Esophagus muscularis mucosa (tissue), 4 donors: Measurements from ENCODE around the gene ITPR3. TPM values are rescaled to one million over a fixed set of nuclear protein-coding genes. Genes with fewer than 3 reads are reported as not detected.
A peak's percentile ranks its signal among the peaks of the same experiment; 100 is the strongest.

Experiments used
- DNase-seq: peaks from one replicate; pipeline ENCODE4 v3.0.0-alpha.2; 2017; ENCODE audit errors: extremely low spot score
- H3K27ac ChIP-seq, 4 donors: fragments of 200-600 bp; sonication (generic); replicated peaks in 1 of 4; 1 replicate in 3 of 4; 2 replicates in 1 of 4; pipeline ENCODE4 v1.5.1; 2016 to 2019; ENCODE audit warnings: mild to moderate bottlenecking in 1 of 4
- H3K27me3 ChIP-seq, 4 donors: fragments of 200-600 bp; sonication (generic); one replicate each; pipeline versions ENCODE4 v1.5.1 to v1.6.0; 2016 to 2019
- H3K36me3 ChIP-seq, 4 donors: fragments of 200-600 bp; sonication (generic); one replicate each; pipeline ENCODE4 v1.5.1; 2016 to 2019
- H3K4me1 ChIP-seq, 4 donors: fragments of 200-600 bp; sonication (generic); one replicate each; pipeline ENCODE4 v1.5.1; 2016 to 2019
- H3K4me3 ChIP-seq, 4 donors: fragments of 200-600 bp; sonication (generic); 1 replicate in 2 of 4; 2 replicates in 2 of 4; pipeline ENCODE4 v1.5.1; 2016 to 2019; ENCODE audit warnings: mild to moderate bottlenecking in 4 of 4, moderate library complexity in 1 of 4
- H3K9me3 ChIP-seq, 4 donors: fragments of 200-600 bp; sonication (generic); 1 replicate in 3 of 4; 2 replicates in 1 of 4; pipeline ENCODE4 v1.5.1; 2016 to 2019
- CTCF ChIP-seq, 3 experiments: fragments of 200-600 bp in 2 of 3; fragments of 450-650 bp in 1 of 3; sonication (generic) in 2 of 3; IDR thresholded peaks; one replicate each; pipeline ENCODE4 v1.5.1; 2017 to 2019; ENCODE audit warnings: antibody characterized with exemption in 3 of 3, mild to moderate bottlenecking in 2 of 3, moderate library complexity in 1 of 3
- EP300 ChIP-seq: sonication (generic); formaldehyde crosslinking; IDR thresholded peaks from one replicate; pipeline ENCODE4 v1.6.1; 2017; ENCODE audit warnings: antibody characterized with exemption
- POLR2A ChIP-seq: fragments of 450-650 bp; IDR thresholded peaks from one replicate; pipeline ENCODE4 v1.6.1; 2017; ENCODE audit warnings: antibody characterized with exemption, moderate library complexity, mild to moderate bottlenecking, low read depth
- POLR2AphosphoS5 ChIP-seq, 2 donors: sonication (generic); formaldehyde crosslinking; IDR thresholded peaks; one replicate each; pipeline ENCODE4 v1.6.1; 2017; ENCODE audit warnings: antibody characterized with exemption in 2 of 2
- WGBS: methylation state at CpG from one replicate; pipeline ENCODE4 v1.1.5; 2018; 5-methylcytosine and 5-hydroxymethylcytosine counted together
- intact Hi-C: fragments of 100-400 bp; cut with DNase I; formaldehyde crosslinking; loops from one replicate; pipeline ENCODE4 v1.15.1; 2023
- total RNA-seq, 4 donors: library from RNA; depleted of rRNA; stranded (reverse); fragments of >200 nt; gene quantifications; one replicate each; pipeline versions ENCODE4 v1.1.0 to v1.2.1, GENCODE V29; 2016

Gene ITPR3
- total RNA-seq, 4 donors from 2014 or later, result 12.1 to 24.9 (median 20.5) TPM

- TF ChIP-seq CTCF (IDR thresholded peaks at IDR 0.05), result no peak
- no peak for TF ChIP-seq POLR2A
- no peak for TF ChIP-seq EP300
- no peak for TF ChIP-seq POLR2AphosphoS5 (IDR thresholded peaks at IDR 0.05)
- no peak for DNase-seq
- 80% methylated on average over 5 of the region's 10 CpGs for WGBS
- Histone ChIP-seq H3K4me3 (no peak overlapping the region), H3K4me1 (peaks cover 24 to 37% (median 27%) of the 10 kb centered on the region in 4 donors), H3K27me3 (peaks cover 0 to 27% (median 0%) of the 10 kb centered on the region in 4 donors), H3K9me3 (peaks cover 0 to 3% (median 0%) of the 10 kb centered on the region in 4 donors), H3K36me3 (no peaks in the 10 kb centered on the region), H3K27ac (peak overlapping the region; percentile 37 to 57 (median 50))
- intact Hi-C loops, result no loop called here
These were observed 7.3 kb upstream of the ITPR3 start for GRCh38 chr6:33613795-33614168.

GRCh38 chr6:33616113-33616512, 5.0 kb upstream of the ITPR3 start:
- peaks cover 0 to 3% (median 0%) of the 10 kb centered on the region in 4 donors for H3K9me3 ChIP-seq
- H3K36me3 ChIP-seq, result no peaks in the 10 kb centered on the region
- 79% methylated on average over 2 of the region's 2 CpGs for WGBS
- no peak overlapping the region for H3K4me3 ChIP-seq
- DNase-seq, result no peak
- peaks cover 0 to 38% (median 2%) of the 10 kb centered on the region in 4 donors for H3K27me3 ChIP-seq
- TF ChIP-seq CTCF (IDR thresholded peaks at IDR 0.05) (no peak), POLR2AphosphoS5 (IDR thresholded peaks at IDR 0.05) (no peak), EP300 (no peak), POLR2A (no peak)
- intact Hi-C loops, result no loop called here
- H3K4me1 ChIP-seq, result peaks cover 20 to 38% (median 24%) of the 10 kb centered on the region in 4 donors
- no peak overlapping the region for H3K27ac ChIP-seq

- intact Hi-C loops, result no loop called here
- TF ChIP-seq EP300, result no peak
- no peak overlapping the region for H3K27ac ChIP-seq
- peaks cover 16 to 41% (median 30%) of the 10 kb centered on the region in 4 donors for H3K4me1 ChIP-seq
- H3K27me3 ChIP-seq, result peaks cover 0 to 46% (median 8%) of the 10 kb centered on the region in 4 donors
- H3K4me3 ChIP-seq, result no peak overlapping the region
- WGBS, result 86% methylated on average over 4 of the region's 4 CpGs
- H3K9me3 ChIP-seq, result peaks cover 0 to 2% (median 0%) of the 10 kb centered on the region in 4 donors
- no peaks in the 10 kb centered on the region for H3K36me3 ChIP-seq
- DNase-seq, result no peak
These were observed 4.2 kb upstream of the ITPR3 start for GRCh38 chr6:33616913-33617312.

- Histone ChIP-seq H3K4me1 (peaks cover 20 to 58% (median 50%) of the 10 kb centered on the region in 4 donors), H3K4me3 (peak overlapping the region in 2 of 4 donors; percentile 61 to 78), H3K27me3 (peaks cover 0 to 49% (median 9%) of the 10 kb centered on the region in 4 donors), H3K27ac (peak overlapping the region; percentile 79 to 90 (median 85)), H3K9me3 (no peaks in the 10 kb centered on the region), H3K36me3 (peaks cover 0 to 8% (median 0%) of the 10 kb centered on the region in 4 donors)
- intact Hi-C loops, result no loop called here
- WGBS, result 80% methylated on average over 2 of the region's 5 CpGs
- no peak for DNase-seq
- TF ChIP-seq EP300, result no peak
- TF ChIP-seq CTCF (IDR thresholded peaks at IDR 0.05), result no peak
- no peak for TF ChIP-seq POLR2A
- TF ChIP-seq POLR2AphosphoS5 (IDR thresholded peaks at IDR 0.05), result no peak
These were observed 1.8 kb upstream of the ITPR3 start for GRCh38 chr6:33619166-33619840.

- H3K27me3 ChIP-seq, result peaks cover 0 to 48% (median 9%) of the 10 kb centered on the region in 4 donors
- peak; percentile 12 to 67 for TF ChIP-seq POLR2AphosphoS5 (IDR thresholded peaks at IDR 0.05)
- no peak for TF ChIP-seq POLR2A
- H3K4me1 ChIP-seq, result peaks cover 20 to 62% (median 53%) of the 10 kb centered on the region in 4 donors
- peaks cover 0 to 13% (median 0%) of the 10 kb centered on the region in 4 donors for H3K36me3 ChIP-seq
- no peak for DNase-seq
- intact Hi-C loops, result no loop called here
- peak overlapping the region; percentile 58 to 78 (median 62) for H3K4me3 ChIP-seq
- H3K9me3 ChIP-seq, result no peaks in the 10 kb centered on the region
- 3% methylated on average over 28 of the region's 29 CpGs for WGBS
- H3K27ac ChIP-seq, result peak overlapping the region; percentile 79 to 90 (median 85)
These were observed 815 bp upstream of the ITPR3 start for GRCh38 chr6:33620158-33620855.
